Stimulated activated CD4-positive, alpha-beta T cell treated with anti-CD3 and anti-CD28 coated beads, Interleukin-12 subunit alpha, Interleukin-12 subunit beta, amount 100 ng/mL, for 48 hours (primary cell): ENCODE data around the gene DNAH6.
A peak's percentile ranks its signal among the peaks of the same experiment; 100 is the strongest.

Experiments
- DNase-seq, 3 donors: peaks; one replicate each; pipeline ENCODE4 v3.0.0-alpha.2; 2020; ENCODE audit warnings: low read depth in 2 of 3, low spot score in 1 of 3

DNAH6 gene

DNA sequence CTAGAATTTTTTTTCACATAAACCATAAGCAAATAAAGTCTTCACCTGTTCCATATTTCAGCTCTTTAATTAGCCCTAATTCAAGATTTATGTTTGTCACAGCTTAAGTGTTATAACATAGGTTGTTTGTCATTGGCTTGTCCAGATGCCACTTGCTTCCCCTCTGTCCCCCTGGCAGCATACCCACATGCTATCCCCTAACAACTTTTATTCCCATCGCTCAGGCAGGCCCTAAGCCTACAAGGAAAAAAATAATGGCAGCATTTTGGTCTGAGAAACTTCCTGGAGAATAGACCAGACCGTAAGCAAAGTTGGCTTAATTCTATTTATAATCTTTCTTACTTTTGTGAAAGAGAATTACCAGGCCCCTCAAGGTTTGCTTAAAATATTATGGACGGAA, 173.9 kb downstream of the DNAH6 start:
- DNase-seq: no peak

DNA sequence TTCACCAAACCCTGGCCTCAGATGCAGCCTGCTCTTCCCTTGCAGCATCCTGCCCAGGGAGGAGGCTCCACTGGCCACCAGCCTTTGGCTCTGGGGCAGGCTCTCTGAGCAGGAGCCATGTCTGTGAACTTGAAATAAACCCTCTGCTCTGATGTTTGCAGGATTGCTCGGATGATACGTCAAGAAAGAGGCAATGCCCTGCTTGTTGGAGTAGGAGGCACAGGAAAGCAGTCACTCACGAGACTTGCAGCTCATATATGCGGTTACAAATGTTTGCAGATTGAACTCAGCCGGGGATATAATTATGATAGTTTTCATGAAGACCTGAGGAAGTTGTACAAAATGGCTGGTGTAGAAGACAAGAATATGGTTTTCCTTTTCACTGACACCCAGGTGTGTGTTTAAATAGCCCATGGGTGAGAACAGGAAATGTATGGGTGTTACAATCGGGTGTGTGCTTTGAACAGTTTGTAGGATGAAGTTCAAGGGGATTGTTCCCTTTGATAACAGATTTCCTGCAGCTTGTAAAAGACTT, 177.9 kb downstream of the DNAH6 start:
- DNase-seq: peak in 1 of 3 donors; percentile 12

DNA sequence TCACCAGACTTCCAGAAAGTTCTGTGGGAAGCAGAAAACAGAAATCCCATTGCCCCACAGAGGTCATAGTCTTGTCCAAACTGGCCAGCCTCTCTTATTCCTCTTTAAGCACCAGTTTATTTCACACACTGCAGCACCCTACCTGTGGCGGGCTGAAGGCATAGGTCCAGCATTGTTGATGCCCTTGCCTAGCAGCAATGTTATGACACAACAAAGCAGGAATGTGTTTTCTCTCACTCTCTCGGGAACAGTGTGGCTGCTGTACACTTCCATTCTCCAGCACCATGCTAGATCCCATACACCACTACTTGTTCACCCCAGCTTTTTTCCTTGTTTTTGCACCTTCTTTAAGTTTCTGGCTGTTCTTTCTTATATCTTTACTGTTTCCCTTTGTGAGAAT, 181.6 kb downstream of the DNAH6 start:
- no peak for DNase-seq

DNA sequence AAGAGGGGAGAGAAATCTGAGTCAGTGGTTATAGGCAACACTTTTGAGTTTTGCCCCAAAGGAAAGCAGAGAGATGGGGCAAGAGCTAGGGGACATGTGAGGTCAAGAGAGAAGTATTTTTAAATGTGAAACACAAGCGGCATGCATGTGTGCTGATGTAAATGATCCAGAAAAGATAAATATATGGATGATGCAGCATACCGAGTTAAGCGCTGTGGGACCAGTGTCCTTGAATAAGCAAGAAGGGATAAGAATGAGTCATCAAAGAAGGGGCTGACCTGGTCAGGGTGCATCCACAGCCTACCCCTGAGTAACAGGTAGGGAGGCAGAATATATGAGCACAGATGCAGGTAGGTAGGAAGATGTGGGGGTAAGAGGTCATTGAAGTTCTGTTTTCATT, 183.7 kb downstream of the DNAH6 start:
- DNase-seq: no peak

DNA sequence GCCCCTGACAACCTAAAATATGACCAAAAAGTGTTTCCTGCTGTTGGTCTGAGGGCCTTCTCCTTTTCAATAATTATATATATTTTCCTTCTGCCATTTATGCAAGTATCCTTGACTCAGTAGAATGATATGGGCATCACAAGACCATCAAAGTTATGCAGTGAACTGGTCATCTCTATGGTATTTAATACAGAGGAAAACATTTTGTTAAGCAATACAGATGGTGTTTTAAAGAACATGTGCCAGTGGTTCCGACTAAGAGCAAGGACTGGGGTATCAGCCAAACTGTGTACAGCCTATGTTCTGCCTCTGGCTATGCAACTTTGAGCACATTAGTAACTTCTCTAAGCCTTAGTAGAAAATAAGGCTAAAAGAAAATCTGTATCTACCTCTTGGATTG, 185.6 kb downstream of the DNAH6 start:
- DNase-seq: no peak

DNA sequence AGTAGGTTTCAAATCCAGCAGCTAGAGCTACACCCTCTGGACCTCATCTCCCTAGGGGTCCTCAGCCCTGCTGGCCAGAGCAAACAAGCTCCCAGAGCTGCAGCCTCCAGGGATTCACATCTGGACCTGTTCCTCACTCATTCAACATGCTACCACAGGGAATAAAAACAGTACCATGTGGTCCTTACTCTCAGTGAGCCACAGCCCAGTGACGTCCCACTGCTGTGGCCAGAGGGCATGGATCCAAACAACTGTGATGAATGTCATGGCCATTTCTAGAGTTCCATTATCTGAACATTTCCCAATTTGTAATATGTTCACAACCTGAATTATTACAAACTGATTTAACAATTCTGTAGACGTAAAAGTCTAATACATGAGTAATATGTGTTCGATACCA, 186.6 kb downstream of the DNAH6 start:
- DNase-seq: no peak

DNA sequence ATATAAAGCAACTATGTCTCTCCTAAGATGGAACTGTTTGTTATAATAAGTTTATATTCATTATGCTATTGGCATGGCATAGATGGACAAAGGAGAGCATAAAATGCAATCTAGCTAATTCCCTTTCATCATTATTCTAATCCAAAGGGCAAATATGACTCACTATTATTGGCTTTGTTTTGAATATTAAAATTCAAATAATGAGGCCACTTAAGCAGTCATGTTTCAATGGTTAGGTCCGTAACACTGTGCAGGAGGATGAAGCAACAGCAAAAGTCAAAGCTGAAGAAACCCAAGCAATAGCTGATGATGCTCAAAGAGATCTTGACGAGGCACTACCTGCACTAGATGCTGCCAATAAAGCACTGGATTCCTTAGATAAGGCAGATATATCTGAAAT, 187.5 kb downstream of the DNAH6 start:
- DNase-seq: no peak

DNA sequence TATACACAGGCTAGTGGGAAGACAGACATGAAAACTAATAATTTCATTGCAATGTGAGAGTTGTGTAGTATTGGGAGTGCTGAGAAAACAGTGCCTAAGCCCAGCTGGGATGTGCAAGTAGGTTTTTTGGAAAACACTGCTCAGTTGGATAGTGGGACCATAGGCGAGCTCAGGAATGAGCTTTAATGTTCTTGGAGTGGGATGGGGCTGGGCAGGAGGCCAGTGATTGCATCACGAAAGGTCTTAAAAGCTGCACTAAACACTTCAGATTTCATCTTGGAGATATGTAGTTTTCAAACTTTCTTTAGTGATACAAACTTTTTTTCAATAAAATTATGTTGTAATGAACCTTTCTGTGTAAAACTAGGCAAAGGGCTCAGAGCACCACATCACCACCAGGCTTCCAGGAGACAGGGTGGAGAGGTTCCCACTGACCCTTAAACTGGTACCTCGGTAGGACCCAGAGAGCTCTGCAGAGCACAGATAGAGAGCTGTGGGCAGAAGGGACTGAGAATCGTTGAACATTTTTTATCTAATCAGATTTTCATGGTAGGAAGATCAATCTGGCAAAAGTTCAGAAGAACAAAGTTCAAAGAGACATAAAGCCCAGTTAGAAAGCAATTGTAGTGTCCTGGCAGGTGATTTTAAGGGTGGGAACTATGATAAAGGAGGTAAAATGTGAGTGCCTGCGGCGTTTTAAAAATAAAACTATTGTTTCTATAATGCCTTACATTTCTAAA, 188.4 kb downstream of the DNAH6 start:
- no peak for DNase-seq

DNA sequence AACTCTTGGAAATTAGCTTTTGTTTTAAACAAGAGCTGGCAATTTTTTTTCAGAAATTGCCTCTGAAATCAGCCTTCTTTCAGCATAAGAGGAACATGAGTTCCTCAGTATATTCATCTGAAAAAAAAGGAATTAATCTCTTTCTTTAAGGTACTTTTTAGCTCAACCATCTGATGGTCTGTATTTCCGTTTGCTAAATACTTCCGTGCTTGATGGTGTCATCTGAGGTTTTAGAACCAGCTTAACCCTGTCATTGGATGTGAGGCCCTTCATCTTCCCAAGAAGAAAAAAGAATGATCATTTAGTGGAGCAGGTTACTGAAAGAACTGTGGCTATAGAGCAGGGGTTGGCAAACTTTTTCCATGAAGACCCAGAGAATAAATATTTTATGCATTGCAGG, 189.6 kb downstream of the DNAH6 start:
- DNase-seq: no peak

DNA sequence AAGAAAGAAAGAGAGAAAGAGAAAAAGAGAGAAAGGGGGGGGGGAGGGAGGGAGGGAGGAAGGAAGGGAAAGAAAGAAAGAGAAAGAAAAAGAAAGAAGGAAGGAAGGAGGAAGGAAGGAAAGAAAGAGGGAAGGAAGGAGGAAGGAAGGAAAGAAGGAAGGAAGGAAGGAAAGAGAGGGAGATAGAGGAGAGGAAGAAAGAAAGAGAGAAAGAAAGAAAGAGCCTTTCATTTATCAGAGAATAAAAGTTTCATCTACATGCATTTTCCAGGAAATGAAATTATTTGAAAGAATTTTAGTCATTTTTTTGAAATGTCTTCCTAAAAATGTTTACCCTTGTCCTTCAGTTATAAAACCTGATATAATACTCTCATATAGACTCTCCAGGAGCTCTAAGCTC, 192.1 kb downstream of the DNAH6 start:
- DNase-seq: no peak

DNA sequence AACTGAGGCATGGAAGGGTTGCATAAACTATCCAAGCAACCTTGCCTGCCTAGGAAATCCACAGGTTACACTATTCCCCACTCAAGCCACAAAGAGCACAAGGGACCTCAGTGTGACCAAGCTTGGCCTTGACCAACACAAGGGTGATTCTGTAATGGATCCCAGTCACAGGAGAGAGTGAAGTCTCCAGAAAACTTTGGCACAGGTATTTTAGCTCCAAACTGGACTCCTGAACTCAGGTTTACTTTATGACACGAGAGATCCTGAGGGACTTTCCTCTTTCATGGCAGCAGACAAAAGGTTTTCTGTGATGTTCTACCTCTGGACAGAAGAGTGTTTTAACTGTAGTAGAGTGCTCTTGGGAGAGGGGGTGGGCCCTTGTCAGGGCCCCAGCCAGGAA, 195.4 kb downstream of the DNAH6 start:
- no peak for DNase-seq

DNA sequence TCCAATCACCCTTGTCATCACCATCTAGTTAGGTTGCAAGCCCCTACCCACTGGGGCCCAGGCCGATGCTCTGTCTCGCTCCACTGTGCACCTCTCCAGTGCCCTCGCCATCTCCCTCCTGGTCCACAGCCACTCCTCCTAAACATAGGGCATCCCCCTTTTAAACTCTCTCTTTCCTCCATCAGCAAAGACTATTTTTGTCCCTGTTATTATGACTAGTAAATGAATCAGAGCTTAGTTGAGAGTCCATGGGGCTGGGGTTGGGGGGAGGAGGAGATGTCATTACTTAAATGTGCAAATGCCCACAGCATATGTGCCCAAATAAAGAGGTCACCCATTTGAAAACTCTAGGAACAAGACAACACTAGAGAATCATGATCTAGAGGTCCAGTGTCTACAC, 197.1 kb downstream of the DNAH6 start:
- no peak for DNase-seq

DNA sequence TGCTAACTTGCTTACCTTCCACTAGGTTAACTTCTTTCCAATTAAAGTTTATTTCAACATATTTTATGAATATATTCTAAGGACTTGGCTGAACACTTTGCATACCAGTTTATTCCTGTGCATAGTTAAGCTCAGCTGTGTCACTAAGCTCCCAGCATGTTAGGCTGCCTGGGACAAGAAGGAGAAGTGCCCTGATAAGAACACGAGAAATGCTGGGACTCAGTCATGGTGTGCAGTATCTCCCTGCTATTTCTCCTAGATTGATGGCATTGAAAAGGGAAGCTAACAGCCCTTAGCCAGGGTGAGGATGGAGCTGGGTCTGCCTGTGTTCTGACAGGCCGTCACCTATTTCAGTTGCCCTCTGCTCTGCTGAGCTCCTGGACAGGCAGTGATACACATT, 200.3 kb downstream of the DNAH6 start:
- DNase-seq: no peak

DNA sequence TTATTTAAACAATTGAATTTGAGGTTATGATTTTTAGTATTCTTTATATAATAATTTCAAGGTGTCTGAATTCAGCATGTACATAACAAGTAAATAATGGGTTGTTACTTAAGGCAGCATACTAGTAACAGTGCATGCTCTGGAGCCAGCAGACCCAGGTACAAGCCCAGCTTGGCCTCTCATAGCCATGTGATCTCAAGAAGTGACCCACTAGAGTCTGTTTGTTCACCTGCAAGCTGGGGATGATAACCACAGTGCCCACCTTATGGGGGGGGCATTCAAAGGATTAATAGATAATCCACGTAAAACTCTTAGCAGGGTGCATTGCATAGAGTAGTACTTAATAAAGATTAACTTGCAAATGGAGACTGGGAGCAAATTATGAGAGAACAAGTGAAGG, 201.0 kb downstream of the DNAH6 start:
- no peak for DNase-seq

DNA sequence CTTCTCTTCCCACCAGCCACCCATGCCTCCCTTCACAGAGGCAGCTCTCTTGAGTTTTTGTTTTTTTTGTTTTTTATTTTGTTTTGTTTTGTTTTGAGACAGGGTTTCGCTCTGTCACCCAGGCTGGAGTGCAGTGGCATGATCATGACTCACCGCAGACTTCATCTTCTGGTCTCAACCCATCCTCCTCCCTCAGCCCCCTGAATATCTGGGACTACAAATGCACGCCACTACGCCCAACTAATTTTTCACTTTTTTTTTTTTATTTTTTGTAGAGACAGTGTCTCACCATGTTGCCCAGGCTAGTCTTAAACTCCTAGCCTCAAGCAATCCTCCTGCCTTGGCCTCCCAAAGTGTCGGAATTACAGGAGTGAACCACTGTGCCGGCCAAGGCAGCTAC, 203.1 kb downstream of the DNAH6 start:
- no peak for DNase-seq

DNA sequence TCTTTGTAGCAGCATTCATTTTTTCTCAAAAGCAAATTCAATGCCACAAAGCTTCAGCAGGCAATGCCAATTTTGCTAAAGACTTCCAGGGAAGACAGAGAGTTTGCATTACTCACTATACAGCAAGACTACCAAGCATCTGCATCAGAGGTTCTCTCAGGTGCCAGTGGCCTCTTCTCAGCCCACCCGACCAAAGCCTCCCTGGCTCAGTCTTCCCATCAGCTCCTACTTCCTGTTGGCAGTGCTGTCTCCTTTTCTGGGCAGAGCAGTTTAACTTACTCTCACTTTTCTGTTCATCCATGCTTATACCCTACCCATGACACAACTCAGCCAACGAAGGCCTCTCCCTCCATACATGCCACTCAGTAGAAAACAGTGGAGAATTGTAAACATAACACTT, 207.5 kb downstream of the DNAH6 start:
- DNase-seq: no peak

DNA sequence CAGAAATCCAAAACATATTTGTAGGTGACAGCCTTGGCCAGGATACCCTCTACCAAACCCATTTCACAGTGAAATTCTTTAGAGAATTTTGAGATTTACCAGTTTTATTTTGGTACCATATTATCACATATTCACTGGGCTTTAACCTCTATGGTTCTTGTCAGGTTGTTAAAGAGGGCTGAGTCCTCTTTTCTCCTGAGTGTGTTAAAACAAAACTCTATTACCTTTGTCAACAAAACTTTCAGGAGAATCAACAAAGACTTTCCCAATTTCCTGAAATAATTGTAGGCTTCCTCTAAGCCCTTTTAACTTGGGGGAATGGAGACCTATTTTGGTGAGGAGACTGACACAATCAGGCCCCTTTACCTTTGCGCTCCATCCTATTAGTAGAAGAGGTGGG, 209.4 kb downstream of the DNAH6 start:
- no peak for DNase-seq

DNA sequence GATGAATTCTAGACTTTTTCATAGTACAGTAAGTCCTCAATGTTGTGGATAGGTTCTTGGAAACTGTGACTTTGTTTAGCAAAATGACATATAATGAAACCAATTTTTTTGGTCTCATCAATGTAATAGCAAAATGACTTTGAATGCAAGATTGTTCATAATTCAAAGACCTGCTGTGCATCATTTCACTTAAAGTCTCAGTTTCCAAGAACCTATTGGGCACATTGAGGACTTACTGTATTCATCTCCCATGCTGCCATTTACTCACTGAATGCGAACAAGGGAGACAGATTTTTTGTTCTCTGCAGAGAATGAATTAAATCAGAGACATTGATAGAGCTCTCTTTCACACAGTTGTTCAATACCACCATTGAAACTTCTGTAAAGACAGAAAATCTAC, 211.0 kb downstream of the DNAH6 start:
- DNase-seq: no peak

DNA sequence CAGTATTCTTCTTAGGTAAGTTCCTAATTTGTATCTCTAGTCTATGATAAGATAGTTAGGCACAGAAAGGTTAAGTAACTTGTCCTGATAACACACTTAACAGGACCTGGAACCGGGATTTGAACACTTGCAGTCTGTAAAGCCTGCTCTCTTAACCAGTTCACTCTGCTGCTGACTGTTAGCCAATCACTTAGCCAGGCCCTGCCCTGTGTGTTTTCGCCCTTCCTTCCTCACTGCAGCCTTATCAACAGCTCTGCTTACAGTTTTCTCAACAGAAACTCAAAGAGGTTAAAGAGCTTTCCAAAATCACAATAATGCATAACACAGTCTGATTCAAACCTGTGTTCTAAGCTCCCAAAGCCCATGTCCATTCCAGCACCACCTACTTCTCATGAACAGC, 212.9 kb downstream of the DNAH6 start:
- DNase-seq: no peak

DNA sequence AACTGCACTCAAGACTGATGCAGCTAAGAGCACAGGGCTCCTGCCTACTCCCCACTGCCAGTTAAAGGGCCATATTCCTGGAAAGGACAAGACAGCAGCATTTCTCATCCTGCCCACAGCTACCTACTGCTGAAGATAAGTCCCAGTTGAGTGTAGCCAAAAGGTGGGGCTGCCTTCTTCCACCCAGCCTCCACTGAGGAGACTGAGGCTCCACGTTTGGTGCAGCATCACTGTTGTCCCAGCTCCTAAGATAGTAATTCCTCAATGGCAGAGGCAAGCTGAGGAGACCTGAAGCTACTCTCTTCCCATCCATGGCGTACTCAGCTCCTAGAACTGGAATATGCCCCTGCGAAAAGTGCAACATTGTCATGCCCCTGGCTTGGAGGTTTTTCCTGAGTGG, 214.9 kb downstream of the DNAH6 start:
- DNase-seq: no peak

DNA sequence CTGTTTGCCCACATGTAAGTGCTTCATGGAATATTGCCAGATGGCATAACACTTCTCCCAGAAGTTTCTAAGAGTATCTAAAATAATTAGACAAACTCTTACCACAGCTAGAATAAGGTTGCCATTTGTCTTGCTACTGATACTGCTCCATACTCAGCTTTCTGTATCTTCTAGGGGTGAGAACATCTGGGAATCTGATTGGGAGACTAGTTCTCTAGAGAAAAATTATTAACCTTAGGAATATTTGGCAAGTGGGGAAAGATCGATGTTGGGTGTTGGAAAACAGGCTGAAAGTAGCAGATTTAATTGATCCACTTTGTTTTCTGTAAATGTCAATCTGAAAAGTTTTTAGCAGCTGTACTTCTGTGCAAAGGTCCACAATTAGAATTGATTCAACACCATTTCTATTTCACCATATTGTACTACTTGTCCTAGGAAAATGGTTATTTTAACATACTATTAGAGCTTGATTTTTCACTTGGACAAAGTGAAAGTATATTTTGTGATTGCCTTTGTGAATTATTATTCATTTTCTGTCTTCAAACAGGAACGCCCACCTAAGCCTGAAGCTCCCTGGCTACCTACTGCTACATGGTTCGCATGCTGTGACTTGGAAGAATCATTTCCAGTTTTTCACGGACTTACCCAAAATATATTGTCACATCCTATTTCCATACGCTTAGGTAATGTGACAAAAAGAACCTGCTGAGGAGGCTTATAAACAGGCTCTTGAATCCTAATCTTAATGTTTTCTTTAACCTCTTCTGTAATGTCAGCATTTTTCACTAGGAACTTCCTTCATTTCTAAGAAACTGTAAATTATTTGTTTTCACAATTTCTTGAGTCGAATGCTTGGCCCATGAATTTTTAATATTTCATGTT, 216.8 kb downstream of the DNAH6 start:
- DNase-seq: no peak

DNA sequence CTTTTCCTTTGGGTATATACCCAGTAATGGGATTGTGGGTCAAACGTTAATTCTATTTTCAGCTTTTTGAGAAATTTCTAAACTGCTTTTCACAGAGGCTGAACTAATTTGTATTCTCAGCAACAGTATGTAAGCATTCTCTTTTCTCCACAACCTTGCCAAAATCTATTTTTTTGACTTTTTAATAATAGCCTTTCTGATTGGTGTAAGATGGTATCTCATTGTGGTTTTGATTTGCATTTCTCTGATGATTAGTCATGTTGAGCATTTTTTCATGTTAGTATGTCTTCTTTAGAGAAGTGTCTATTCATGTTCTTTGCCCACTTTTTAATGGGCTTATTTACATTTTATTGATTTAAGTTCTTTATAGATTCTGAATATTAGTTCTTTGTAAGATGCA, 219.1 kb downstream of the DNAH6 start:
- DNase-seq: no peak
